Mammary epithelial cell (primary cell): ENCODE data around the gene NKX2-2.

Experiments
- CTCF ChIP-seq, 2 donors: IDR thresholded peaks in 1 of 2; conservative IDR thresholded peaks in 1 of 2; 2 replicates each; pipeline ENCODE4 v1.5.1; 2011 to 2012; ENCODE audit warnings: inconsistent platforms in 2 of 2, low read length in 2 of 2, mild to moderate bottlenecking in 2 of 2, control low read depth in 1 of 2, low read depth in 1 of 2; ENCODE audit not compliant: insufficient read depth in 1 of 2; ENCODE audit errors: extremely low read depth in 1 of 2
- EZH2 ChIP-seq: IDR thresholded peaks from 2 replicates; pipeline ENCODE4 v1.6.1; 2012; ENCODE audit warnings: low read length, inconsistent platforms, borderline replicate concordance

- TF ChIP-seq CTCF (conservative IDR thresholded peaks at IDR 0.05 in 1 of 2, IDR thresholded peaks at IDR 0.05 in 1 of 2; ENCODE audit: extremely low read depth in 1 of 2, insufficient read depth in 1 of 2, low read depth in 1 of 2, low read length in 2 of 2): no peak
- TF ChIP-seq EZH2: no peak
Measured at GRCh38 chr20:21511850-21512633, 1.8 kb downstream of the NKX2-2 start.
